22Rv1 (cell line): ENCODE data around the gene GSK3A.

Source experiments
- H3K27ac ChIP-seq: fragments of 450-650 bp; 2 replicates; pipeline ENCODE4 v1.5.1; 2017
- ZFX ChIP-seq: fragments of 450-650 bp; IDR thresholded peaks from 2 replicates; pipeline ENCODE4 v1.6.1; 2017; ENCODE audit warnings: antibody characterized with exemption, borderline replicate concordance
- TF ChIP-seq, protein P1 (sequence below): fragments of 450-650 bp; IDR thresholded peaks from 2 replicates; pipeline ENCODE4 v1.5.1; 2017; ENCODE audit warnings: mild to moderate bottlenecking

GSK3A gene

DNA sequence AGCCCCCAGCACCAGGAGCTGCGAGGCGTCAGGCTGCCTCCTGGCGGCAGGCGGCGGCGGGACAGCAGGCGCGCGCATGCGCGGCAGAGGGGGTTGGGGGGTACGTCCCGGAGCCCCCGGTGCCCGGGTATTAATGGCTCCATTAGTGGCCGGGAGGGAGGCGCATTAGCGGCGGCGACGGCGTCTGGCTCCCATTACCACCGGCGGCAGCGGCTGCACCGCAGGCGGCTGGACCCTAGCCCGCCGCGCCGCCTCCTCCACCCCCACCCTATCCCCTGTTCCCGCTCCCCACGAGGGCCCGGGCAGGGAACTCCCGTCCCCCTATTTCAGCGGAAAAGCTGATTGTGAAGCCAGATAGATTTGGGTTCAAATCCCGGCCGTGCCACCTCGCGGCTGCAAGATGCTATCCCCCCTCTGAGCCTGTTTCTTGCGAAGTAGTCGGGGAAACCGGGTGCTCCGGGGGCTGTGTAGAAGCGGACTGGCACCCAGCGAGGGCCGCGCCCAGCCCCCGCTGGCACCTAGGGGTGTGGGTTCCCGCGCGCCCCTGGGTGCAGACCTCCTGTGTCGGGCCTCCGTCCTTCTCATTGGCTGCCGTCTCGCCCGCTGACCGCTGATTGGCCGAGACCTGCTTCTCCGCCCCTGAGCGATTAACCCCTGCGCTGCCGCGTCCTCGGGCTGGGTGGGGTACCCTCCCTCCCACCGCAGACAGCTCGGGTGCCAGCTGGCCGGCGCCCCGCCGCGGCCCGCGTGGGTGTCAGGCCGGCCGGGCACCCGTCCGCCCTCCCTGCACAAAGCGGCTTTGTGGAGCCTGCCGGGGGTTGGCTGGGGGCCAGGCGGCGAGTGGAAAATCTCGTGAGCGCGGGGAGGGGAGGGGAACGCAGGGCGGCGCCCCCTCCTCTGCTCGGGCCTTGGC, 37.8 kb upstream of the GSK3A start:
- peak overlapping the region; percentile 89 for H3K27ac ChIP-seq
- TF ChIP-seq ZFX, result no peak
- TF ChIP-seq, protein P1, sequence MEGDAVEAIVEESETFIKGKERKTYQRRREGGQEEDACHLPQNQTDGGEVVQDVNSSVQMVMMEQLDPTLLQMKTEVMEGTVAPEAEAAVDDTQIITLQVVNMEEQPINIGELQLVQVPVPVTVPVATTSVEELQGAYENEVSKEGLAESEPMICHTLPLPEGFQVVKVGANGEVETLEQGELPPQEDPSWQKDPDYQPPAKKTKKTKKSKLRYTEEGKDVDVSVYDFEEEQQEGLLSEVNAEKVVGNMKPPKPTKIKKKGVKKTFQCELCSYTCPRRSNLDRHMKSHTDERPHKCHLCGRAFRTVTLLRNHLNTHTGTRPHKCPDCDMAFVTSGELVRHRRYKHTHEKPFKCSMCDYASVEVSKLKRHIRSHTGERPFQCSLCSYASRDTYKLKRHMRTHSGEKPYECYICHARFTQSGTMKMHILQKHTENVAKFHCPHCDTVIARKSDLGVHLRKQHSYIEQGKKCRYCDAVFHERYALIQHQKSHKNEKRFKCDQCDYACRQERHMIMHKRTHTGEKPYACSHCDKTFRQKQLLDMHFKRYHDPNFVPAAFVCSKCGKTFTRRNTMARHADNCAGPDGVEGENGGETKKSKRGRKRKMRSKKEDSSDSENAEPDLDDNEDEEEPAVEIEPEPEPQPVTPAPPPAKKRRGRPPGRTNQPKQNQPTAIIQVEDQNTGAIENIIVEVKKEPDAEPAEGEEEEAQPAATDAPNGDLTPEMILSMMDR, result peak; percentile 94

DNA sequence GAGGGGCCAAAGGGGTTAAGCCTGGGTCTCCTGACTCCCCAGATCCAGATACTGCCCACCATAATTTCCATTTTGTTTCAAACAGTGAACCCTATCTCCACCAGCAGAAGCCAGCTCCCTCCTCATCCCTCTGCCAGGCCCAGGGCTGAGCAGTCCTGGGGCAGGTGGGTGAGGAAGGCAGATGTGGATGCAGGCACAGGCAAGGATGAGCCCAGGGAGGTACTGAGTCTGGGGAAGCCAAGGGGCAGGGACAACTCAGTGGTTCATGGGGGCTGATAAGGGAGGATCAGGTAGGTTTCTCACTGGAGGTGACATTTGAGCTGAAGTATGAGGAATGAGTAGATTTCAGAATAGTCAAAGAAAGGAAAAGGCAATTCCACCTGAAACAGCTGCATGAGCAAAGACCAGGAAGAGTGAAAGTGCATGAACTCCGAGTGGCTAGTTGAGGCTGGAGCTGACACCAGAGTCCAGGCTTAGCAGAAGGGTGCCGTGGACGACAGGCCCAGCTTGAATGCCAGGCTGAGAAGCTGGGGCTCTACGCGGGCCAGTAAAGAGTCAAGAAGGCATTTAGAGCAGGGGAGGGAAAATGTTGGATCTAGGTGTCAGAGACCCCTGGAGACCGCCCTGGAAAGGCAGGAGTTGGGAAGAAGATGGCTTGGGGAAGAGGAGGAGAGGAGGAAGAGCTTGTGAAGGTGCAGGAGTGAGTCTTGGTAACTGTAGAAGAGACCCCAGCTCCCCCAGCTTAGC, 36.9 kb upstream of the GSK3A start:
- TF ChIP-seq ZFX, result no peak
- TF ChIP-seq, protein P1, result no peak
- peak overlapping the region; percentile 89 for H3K27ac ChIP-seq

DNA sequence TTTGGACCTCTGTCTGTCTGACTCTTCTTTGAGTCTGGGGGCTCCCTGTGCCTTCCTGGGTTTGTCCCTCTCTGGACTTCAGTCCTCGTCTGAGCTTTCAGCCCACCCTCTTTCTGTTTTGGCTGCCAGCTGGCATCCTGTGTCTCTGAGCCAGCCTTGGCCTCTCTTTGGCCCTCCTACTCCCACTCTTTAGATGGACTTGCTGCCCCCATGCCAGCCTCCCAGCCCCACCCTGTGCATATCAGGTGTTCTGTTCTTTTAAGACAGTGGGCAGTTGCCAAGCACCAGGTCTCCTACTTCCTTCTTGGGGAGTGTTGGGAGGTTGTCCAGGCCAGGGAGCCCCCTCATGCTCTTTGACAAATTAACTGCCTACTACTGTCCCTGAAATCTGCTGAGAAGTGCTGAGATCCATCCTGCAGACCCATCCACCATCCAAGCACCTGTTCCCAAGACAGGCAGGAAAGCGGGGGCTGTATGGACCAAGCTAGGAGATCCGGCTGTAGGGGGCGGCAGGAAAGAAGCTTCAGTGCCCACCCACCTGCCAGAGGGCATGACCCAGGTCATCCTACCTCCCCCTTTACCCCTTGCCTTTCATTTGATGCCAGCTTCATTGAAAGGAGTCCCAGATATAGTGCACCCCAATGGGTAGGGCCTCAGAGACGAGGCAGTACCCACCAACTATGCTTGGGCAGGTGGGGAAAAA, 36.2 kb upstream of the GSK3A start:
- peak overlapping the region; percentile 89 for H3K27ac ChIP-seq
- no peak for TF ChIP-seq ZFX

DNA sequence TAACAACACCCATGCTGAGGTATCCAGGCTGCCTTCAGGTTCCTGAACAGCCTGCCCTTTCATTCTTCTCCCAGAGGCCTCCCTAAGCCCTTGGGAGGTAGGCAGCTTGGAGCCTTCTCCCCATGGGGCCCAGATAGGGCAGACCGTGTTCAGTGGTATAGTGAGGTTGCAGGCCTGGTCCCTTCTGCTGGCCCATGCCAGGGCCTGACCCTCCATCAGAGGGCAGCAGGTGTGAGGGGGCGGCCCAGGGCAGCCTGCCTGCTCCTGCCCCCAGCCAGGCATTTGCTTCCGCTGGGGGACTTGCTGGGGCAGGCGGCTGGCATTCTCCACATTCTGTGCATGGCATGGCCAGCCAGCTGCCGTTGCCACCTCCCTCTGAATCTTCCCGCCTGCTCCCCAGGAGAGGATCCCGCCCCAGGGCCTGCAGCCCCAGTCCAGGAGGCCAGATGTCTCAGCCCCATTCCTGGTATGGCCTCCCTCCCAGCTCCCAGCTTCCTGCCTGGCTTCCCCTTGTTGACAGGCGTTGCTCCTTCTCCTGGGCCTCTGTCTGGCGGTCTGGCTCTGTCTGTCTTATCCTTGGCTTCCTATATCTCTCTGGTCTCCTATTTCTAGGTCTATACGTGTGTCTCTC, 35.5 kb upstream of the GSK3A start:
- no peak for TF ChIP-seq ZFX
- TF ChIP-seq, protein P1, result no peak
- peak overlapping the region; percentile 89; the same call in 1 of the 2 replicates for H3K27ac ChIP-seq

DNA sequence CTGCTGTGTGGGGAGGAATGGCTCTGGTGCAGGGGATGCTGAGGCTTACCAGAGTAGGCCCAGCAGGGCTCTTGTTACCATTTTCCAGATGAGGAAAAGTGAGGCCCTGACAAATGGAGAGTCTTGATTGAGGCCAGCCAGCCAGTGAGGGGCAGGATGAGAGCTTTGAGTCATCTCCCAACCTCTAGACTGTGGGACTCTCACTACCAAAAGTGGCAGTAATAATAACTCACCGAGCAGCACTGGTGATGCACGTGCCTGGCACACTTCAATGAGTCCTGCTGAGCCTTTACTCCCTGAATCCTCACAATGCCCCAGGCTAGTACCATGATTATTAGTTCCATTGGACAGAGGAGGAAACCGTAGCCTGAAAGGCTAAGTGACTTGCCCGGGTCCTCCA, 34.4 kb upstream of the GSK3A start:
- TF ChIP-seq ZFX, result no peak
- TF ChIP-seq, protein P1, result no peak
- H3K27ac ChIP-seq, result peak overlapping the region; percentile 89; the same call in 1 of the 2 replicates

DNA sequence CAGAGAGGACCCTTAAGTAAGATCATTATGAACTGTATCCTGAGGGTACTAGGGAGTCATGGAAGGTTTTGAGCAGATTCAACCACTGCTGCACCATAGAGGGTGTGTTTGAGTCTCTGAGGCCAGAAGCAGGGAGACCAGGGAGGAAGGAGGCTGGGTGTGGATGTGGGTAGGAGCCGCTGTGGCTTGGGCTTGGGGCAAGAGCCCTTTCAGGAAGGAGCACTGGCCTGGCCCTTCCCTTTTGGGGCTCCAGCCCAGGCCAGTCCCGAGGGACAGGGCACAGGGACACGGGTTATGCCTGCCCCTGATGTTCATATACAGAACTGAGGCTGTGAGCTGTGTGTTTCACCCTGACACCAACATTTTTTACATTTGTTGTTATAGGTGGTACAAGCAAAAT, 33.9 kb upstream of the GSK3A start:
- H3K27ac ChIP-seq, result no peak overlapping the region
- TF ChIP-seq, protein P1, result no peak
- TF ChIP-seq ZFX, result no peak

DNA sequence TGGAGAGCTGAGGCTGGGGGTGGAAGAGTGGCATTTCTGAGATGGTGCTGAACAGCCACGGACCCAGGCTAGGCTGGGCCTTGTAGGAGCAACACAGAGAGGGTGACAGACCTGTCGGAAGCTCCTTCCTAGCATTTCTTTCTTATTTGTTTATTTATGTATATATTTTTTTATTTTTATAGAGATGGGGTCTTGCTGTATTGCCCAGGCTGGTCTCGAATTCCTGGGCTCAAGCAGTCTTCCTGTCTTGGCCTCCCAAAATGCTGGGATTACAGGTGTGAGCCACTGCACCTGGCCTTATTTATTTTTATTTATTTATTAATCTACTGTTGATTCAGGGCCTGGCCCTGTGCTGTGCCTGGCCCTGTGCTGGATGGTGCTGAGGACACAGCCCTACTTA, 33.1 kb upstream of the GSK3A start:
- no peak overlapping the region for H3K27ac ChIP-seq
- TF ChIP-seq, protein P1, result no peak
- no peak for TF ChIP-seq ZFX
